Suprapubic skin (tissue), 3 donors: ENCODE measurements around the gene MYZAP.

Experiments
- CTCF ChIP-seq, 2 donors: fragments of 200-600 bp in 1 of 2; fragments of 450-650 bp in 1 of 2; sonication (generic) in 1 of 2; IDR thresholded peaks; one replicate each; pipeline ENCODE4 v1.5.1; 2016 to 2019; ENCODE audit warnings: antibody characterized with exemption in 2 of 2, mild to moderate bottlenecking in 1 of 2, moderate library complexity in 1 of 2
- EP300 ChIP-seq: sonication (generic); formaldehyde crosslinking; IDR thresholded peaks from one replicate; pipeline ENCODE4 v1.6.1; 2017; ENCODE audit warnings: antibody characterized with exemption

- TF ChIP-seq CTCF (IDR thresholded peaks at IDR 0.05) (no peak), EP300 (peak; percentile 71)
These were observed 5.7 kb downstream of the MYZAP start for GRCh38 chr15:57597431-57597830.
